Liver (tissue), 3 donors: Measurements from ENCODE around the gene LRRC23.
"Not testable (repeated sequence)": the region's sequence is repeated elsewhere in the genome, so short reads cannot be mapped to it uniquely, and the experiment has no call there.

Source experiments
- ATF3 ChIP-seq: IDR thresholded peaks from 2 replicates; pipeline ENCODE4 v1.6.1; 2016; ENCODE audit warnings: antibody characterized with exemption
- CTCF ChIP-seq: fragments of 150-350 bp; IDR thresholded peaks from 2 replicates; pipeline ENCODE4 v1.5.1; 2017; ENCODE audit warnings: improper control_type of control experiment, low read depth, low read length; ENCODE audit not compliant: missing input control
- RAD21 ChIP-seq, 2 donors: IDR thresholded peaks; 2 replicates each; pipeline ENCODE4 v1.6.1; 2016; ENCODE audit warnings: antibody characterized with exemption in 2 of 2, mild to moderate bottlenecking in 2 of 2
- RXRA ChIP-seq, 2 donors: IDR thresholded peaks; 2 replicates each; pipeline ENCODE4 v1.6.1; 2017 to 2018; ENCODE audit warnings: antibody characterized with exemption in 2 of 2, mild to moderate bottlenecking in 1 of 2
- donor health status: healthy.
- donor health status: healthy.

- TF ChIP-seq RAD21 (IDR thresholded peaks at IDR 0.05); ATF3; RXRA (IDR thresholded peaks at IDR 0.05); CTCF: not testable (repeated sequence)
These were observed 14.6 kb upstream of the LRRC23 start for GRCh38 chr12:6889775-6890573.
